SK-N-SH treated with all-trans-retinoic acid at 6 μM for 48 hours (cell line): ENCODE data around the gene ROPN1L.

Experiments
- ATAC-seq: fragments of 200-7000 bp; cut with Tn5 transposase; 3 replicates; pipeline ENCODE4 v1.9.1; 2020; ENCODE audit warnings: mild to moderate bottlenecking, moderate library complexity
- BACH2 ChIP-seq: fragments of 250-450 bp; sonication (Bioruptor Pico); IDR thresholded peaks from 2 replicates; pipeline ENCODE4 v1.9.0; 2021; ENCODE audit warnings: mild to moderate bottlenecking, borderline replicate concordance
- CREB5 ChIP-seq: fragments of 250-450 bp; sonication (Bioruptor Pico); IDR thresholded peaks from 2 replicates; pipeline ENCODE4 v1.5.1; 2020; ENCODE audit warnings: low read depth, mild to moderate bottlenecking, moderate library complexity
- CSDC2 ChIP-seq: fragments of 250-450 bp; sonication (Bioruptor Pico); IDR thresholded peaks from 2 replicates; pipeline ENCODE4 v1.5.0; 2020; ENCODE audit warnings: mild to moderate bottlenecking, moderate library complexity
- CSRNP3 ChIP-seq: fragments of 250-450 bp; sonication (Bioruptor Pico); IDR thresholded peaks from 2 replicates; pipeline ENCODE4 v1.5.1; 2021; ENCODE audit warnings: mild to moderate bottlenecking, moderate library complexity
- ESRRG ChIP-seq: fragments of 250-450 bp; sonication (Bioruptor Pico); IDR thresholded peaks from 2 replicates; pipeline ENCODE4 v1.6.1; 2021; ENCODE audit warnings: mild to moderate bottlenecking
- ISL1 ChIP-seq: fragments of 250-450 bp; sonication (Bioruptor Pico); IDR thresholded peaks from 2 replicates; pipeline ENCODE4 v2.1.2; 2022; ENCODE audit warnings: mild to moderate bottlenecking, moderate library complexity
- OSR1 ChIP-seq: fragments of 250-450 bp; sonication (Bioruptor Pico); IDR thresholded peaks from 2 replicates; pipeline ENCODE4 v1.8.0; 2022; ENCODE audit warnings: moderate library complexity, mild to moderate bottlenecking, inconsistent platforms
- PATZ1 ChIP-seq: fragments of 250-450 bp; sonication (Bioruptor Pico); IDR thresholded peaks from 2 replicates; pipeline ENCODE4 v1.8.0; 2020; ENCODE audit warnings: mild to moderate bottlenecking, moderate library complexity, borderline replicate concordance
- POU6F1 ChIP-seq: fragments of 250-450 bp; sonication (Bioruptor Pico); IDR thresholded peaks from 2 replicates; pipeline ENCODE4 v1.8.0; 2021; ENCODE audit warnings: low read depth, mild to moderate bottlenecking, moderate library complexity, borderline replicate concordance
- PPARA ChIP-seq: fragments of 250-450 bp; sonication (Bioruptor Pico); IDR thresholded peaks from 2 replicates; pipeline ENCODE4 v1.5.0; 2020; ENCODE audit warnings: mild to moderate bottlenecking, borderline replicate concordance
- RARB ChIP-seq: fragments of 250-450 bp; sonication (Bioruptor Pico); IDR thresholded peaks from 2 replicates; pipeline ENCODE4 v1.8.0; 2021; ENCODE audit warnings: mild to moderate bottlenecking, moderate library complexity
- TCF4 ChIP-seq: fragments of 250-450 bp; sonication (Bioruptor Pico); IDR thresholded peaks from 2 replicates; pipeline ENCODE4 v1.8.0; 2021; ENCODE audit warnings: mild to moderate bottlenecking, moderate library complexity, borderline replicate concordance
- TOX ChIP-seq: fragments of 250-450 bp; sonication (Bioruptor Pico); IDR thresholded peaks from 2 replicates; pipeline ENCODE4 v1.8.0; 2021; ENCODE audit warnings: mild to moderate bottlenecking, moderate library complexity, borderline replicate concordance
- ZC3H10 ChIP-seq: fragments of 250-450 bp; sonication (Bioruptor Pico); IDR thresholded peaks from 2 replicates; pipeline ENCODE4 v1.5.1; 2021; ENCODE audit warnings: mild to moderate bottlenecking, moderate library complexity
- ZFP3 ChIP-seq: fragments of 250-450 bp; sonication (Bioruptor Pico); IDR thresholded peaks from 2 replicates; pipeline ENCODE4 v1.5.0; 2020; ENCODE audit warnings: mild to moderate bottlenecking, moderate library complexity
- ZFP30 ChIP-seq: fragments of 450-650 bp; formaldehyde crosslinking; IDR thresholded peaks from 2 replicates; pipeline ENCODE4 v1.5.0; 2022; ENCODE audit warnings: mild to moderate bottlenecking, moderate library complexity
- ZNF70 ChIP-seq: fragments of 450-650 bp; formaldehyde crosslinking; IDR thresholded peaks from 2 replicates; pipeline ENCODE4 v1.5.0; 2020; ENCODE audit warnings: mild to moderate bottlenecking, moderate library complexity
- ZNF8 ChIP-seq: fragments of 450-650 bp; formaldehyde crosslinking; IDR thresholded peaks from 2 replicates; pipeline ENCODE4 v1.5.0; 2020; ENCODE audit warnings: mild to moderate bottlenecking, moderate library complexity

ROPN1L gene

GRCh38 chr5:10489810-10490426 lies 48.2 kb downstream of the ROPN1L start:
- ATAC-seq: no peak
- no peak for TF ChIP-seq OSR1 (CRISPR knock-in tag)
- no peak for TF ChIP-seq ZFP3 (CRISPR knock-in tag)
- TF ChIP-seq ZNF8 (CRISPR knock-in tag): no peak
- no peak for TF ChIP-seq CSRNP3 (CRISPR knock-in tag)
- no peak for TF ChIP-seq TOX (CRISPR knock-in tag)
- TF ChIP-seq RARB (CRISPR knock-in tag): no peak
- no peak for TF ChIP-seq ESRRG (CRISPR knock-in tag)
- TF ChIP-seq TCF4 (CRISPR knock-in tag): no peak
- no peak for TF ChIP-seq PPARA
- TF ChIP-seq POU6F1 (CRISPR knock-in tag): no peak
- TF ChIP-seq CREB5: no peak
- no peak for TF ChIP-seq ZC3H10
- TF ChIP-seq ZFP30: no peak
- TF ChIP-seq ISL1 (CRISPR knock-in tag): no peak
- TF ChIP-seq PATZ1: no peak
- TF ChIP-seq ZNF70: no peak
- TF ChIP-seq CSDC2 (CRISPR knock-in tag): no peak

- TF ChIP-seq PPARA: no peak
- TF ChIP-seq ZNF8 (CRISPR knock-in tag): no peak
- TF ChIP-seq BACH2: no peak
- no peak for TF ChIP-seq CSRNP3 (CRISPR knock-in tag)
- no peak for TF ChIP-seq POU6F1 (CRISPR knock-in tag)
- TF ChIP-seq RARB (CRISPR knock-in tag): no peak
- TF ChIP-seq ZC3H10: no peak
- TF ChIP-seq CREB5: no peak
- TF ChIP-seq ZNF70: no peak
- TF ChIP-seq CSDC2 (CRISPR knock-in tag): no peak
- TF ChIP-seq ZFP30: no peak
- no peak for TF ChIP-seq TCF4 (CRISPR knock-in tag)
- no peak for TF ChIP-seq PATZ1
- TF ChIP-seq ESRRG (CRISPR knock-in tag): no peak
- no peak for ATAC-seq
Measured at GRCh38 chr5:10490927-10491672, 49.4 kb downstream of the ROPN1L start.
